Keratinocyte (primary cell): ENCODE measurements around the gene FANCC. TPM values are rescaled to one million over a fixed set of nuclear protein-coding genes. Genes with fewer than 3 reads are reported as not detected.

ENCODE experiments used
- DNase-seq: peaks from one replicate; pipeline ENCODE4 v3.0.0-alpha.2; 2011; ENCODE audit warnings: low read depth, missing footprints, low spot score
- FAIRE-seq: peaks from 2 replicates; lab custom pipeline; 2011; peaks lifted over from hg19 to GRCh38; lab: Jason Lieb, UNC
- H2AFZ ChIP-seq: 2 replicates; pipeline ENCODE4 v1.6.0; 2012; ENCODE audit warnings: low read length, control low read depth, inconsistent platforms; ENCODE audit not compliant: control insufficient read depth
- H3K27ac ChIP-seq: 2 replicates; pipeline ENCODE4 v1.5.1; 2011; ENCODE audit warnings: low read length; ENCODE audit not compliant: control insufficient read depth, insufficient read depth
- H3K27me3 ChIP-seq: 3 replicates; pipeline ENCODE4 v1.6.0; 2011; ENCODE audit warnings: low read length; ENCODE audit not compliant: control insufficient read depth, insufficient read depth; ENCODE audit errors: extremely low read depth
- H3K36me3 ChIP-seq, 2 experiments: 2 replicates in 1 of 2; 3 replicates in 1 of 2; pipeline ENCODE4 v1.5.1; 2011; ENCODE audit warnings: low read length in 2 of 2, mild to moderate bottlenecking in 1 of 2; ENCODE audit not compliant: control insufficient read depth in 2 of 2, insufficient read depth in 2 of 2; ENCODE audit errors: extremely low read depth in 1 of 2
- H3K4me1 ChIP-seq: 3 replicates; pipeline ENCODE4 v1.5.1; 2011; ENCODE audit warnings: low read length; ENCODE audit not compliant: control insufficient read depth, insufficient read depth; ENCODE audit errors: extremely low read depth
- H3K4me2 ChIP-seq: 3 replicates; pipeline ENCODE4 v1.6.0; 2011; ENCODE audit warnings: low read depth, low read length; ENCODE audit not compliant: control insufficient read depth, insufficient read depth; ENCODE audit errors: extremely low read depth
- H3K4me3 ChIP-seq, 3 experiments: fragments of 200-600 bp in 1 of 3; sonication (generic) in 1 of 3; 2 replicates in 2 of 3; 3 replicates in 1 of 3; pipeline ENCODE4 v1.5.1; 2011 to 2016; ENCODE audit warnings: low read length in 3 of 3, mild to moderate bottlenecking in 3 of 3, control low read depth in 2 of 3, inconsistent platforms in 1 of 3, low read depth in 1 of 3, mixed read lengths in 1 of 3, mixed run types in 1 of 3, moderate library complexity in 1 of 3; ENCODE audit not compliant: control insufficient read depth in 2 of 3, insufficient read depth in 2 of 3; ENCODE audit errors: extremely low read depth in 1 of 3
- H3K79me2 ChIP-seq: 2 replicates; pipeline ENCODE4 v1.6.0; 2012; ENCODE audit warnings: low read length; ENCODE audit not compliant: control insufficient read depth, insufficient read depth
- H3K9ac ChIP-seq: 3 replicates; pipeline ENCODE4 v1.6.0; 2011; ENCODE audit warnings: low read length; ENCODE audit not compliant: control insufficient read depth, insufficient read depth; ENCODE audit errors: extremely low read depth
- H3K9me1 ChIP-seq: 3 replicates; pipeline ENCODE4 v1.6.0; 2011; ENCODE audit warnings: low read length; ENCODE audit not compliant: control insufficient read depth, insufficient read depth; ENCODE audit errors: extremely low read depth
- H3K9me3 ChIP-seq: 2 replicates; pipeline ENCODE4 v1.5.1; 2012; ENCODE audit warnings: low read depth, low read length; ENCODE audit not compliant: control insufficient read depth
- H4K20me1 ChIP-seq: 3 replicates; pipeline ENCODE4 v1.6.0; 2011; ENCODE audit warnings: low read length; ENCODE audit not compliant: control insufficient read depth, insufficient read depth; ENCODE audit errors: extremely low read depth
- EZH2 ChIP-seq: IDR thresholded peaks from one replicate; pipeline ENCODE4 v1.6.1; 2012; ENCODE audit warnings: inconsistent platforms, mild to moderate bottlenecking, low read length, moderate library complexity
- dilution Hi-C: fragments of 300-500 bp; cut with MboI; formaldehyde crosslinking; loops from one replicate; pipeline ENCODE4 v1.7.0; 2020; ENCODE audit warnings: low sequenced_read_pairs; ENCODE audit not compliant: extremely low pct_ligation_motif_present
- polyA plus RNA-seq, 5 experiments: library from polyadenylated mRNA; depleted of rRNA in 3 of 5; stranded (reverse) in 3 of 5; stranded (forward) in 1 of 5; unstranded in 1 of 5; fragments of >200 nt; gene quantifications; 1 replicate in 1 of 5; 2 replicates in 3 of 5; 3 replicates in 1 of 5; pipeline versions ENCODE4 v1.2.1 to v1.2.3, GENCODE V29; 2011 to 2012; ENCODE audit warnings: missing spikeins in 2 of 5, low read depth in 1 of 5, low replicate concordance in 1 of 5
- TF ChIP-seq, protein P1 (sequence below), 3 experiments: IDR thresholded peaks in 1 of 3; conservative IDR thresholded peaks in 1 of 3; optimal IDR thresholded peaks in 1 of 3; 2 replicates in 2 of 3; 3 replicates in 1 of 3; pipeline versions ENCODE3 to v1.5.1; 2011; ENCODE audit warnings: low read length in 3 of 3, mild to moderate bottlenecking in 3 of 3, moderate library complexity in 2 of 3, control low read depth in 1 of 3, inconsistent platforms in 1 of 3; ENCODE audit not compliant: insufficient read depth in 2 of 3; ENCODE audit errors: extremely low read depth in 1 of 3

FANCC gene
- polyA plus RNA-seq, 1 donor (not counting 4 experiments of a cell fraction or from before 2014, with no cell fraction given): 8.3 TPM

DNA sequence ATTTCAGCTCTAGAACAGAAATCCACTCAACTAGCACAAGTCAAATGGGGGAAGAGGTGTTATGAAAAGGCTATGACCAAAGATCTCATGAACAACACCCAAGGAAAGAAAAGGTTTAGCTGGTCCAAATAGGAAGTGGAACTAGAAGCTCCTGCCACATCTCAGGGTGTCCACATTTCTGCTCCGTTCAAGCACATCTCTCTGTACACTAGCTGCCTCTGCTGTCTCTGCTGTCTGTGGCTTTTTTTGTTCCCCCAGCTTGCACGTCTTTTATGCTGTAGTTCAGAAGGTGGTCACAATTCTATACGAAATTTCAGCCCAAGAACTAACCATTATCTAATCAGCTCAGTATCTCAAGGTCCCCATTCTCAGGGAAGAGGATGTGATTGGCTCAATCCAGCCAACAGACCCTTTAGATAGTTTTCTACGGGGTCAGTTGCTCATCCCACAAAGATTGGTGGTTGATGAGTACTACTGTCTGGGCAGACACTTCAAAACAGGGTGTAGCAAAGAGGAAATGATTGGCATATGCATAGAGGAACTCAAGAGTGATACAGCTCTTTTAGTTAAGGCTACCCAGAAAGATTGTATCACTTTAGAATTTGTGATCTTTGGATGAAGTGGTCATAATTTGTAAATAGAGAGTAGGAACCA is 44.0 kb downstream of the FANCC start:
- no peaks in the 10 kb centered on the region for H3K4me1 ChIP-seq
- H3K4me3 ChIP-seq: no peak overlapping the region
- no peaks in the 10 kb centered on the region for H3K79me2 ChIP-seq
- no peak overlapping the region for H3K27ac ChIP-seq
- no peaks in the 10 kb centered on the region for H4K20me1 ChIP-seq
- no peaks in the 10 kb centered on the region for H3K36me3 ChIP-seq
- H3K9me3 ChIP-seq: no peaks in the 10 kb centered on the region
- no peak for TF ChIP-seq EZH2
- TF ChIP-seq, protein P1, sequence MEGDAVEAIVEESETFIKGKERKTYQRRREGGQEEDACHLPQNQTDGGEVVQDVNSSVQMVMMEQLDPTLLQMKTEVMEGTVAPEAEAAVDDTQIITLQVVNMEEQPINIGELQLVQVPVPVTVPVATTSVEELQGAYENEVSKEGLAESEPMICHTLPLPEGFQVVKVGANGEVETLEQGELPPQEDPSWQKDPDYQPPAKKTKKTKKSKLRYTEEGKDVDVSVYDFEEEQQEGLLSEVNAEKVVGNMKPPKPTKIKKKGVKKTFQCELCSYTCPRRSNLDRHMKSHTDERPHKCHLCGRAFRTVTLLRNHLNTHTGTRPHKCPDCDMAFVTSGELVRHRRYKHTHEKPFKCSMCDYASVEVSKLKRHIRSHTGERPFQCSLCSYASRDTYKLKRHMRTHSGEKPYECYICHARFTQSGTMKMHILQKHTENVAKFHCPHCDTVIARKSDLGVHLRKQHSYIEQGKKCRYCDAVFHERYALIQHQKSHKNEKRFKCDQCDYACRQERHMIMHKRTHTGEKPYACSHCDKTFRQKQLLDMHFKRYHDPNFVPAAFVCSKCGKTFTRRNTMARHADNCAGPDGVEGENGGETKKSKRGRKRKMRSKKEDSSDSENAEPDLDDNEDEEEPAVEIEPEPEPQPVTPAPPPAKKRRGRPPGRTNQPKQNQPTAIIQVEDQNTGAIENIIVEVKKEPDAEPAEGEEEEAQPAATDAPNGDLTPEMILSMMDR (optimal IDR thresholded peaks at IDR 0.05 in 1 of 3, IDR thresholded peaks at IDR 0.05 in 1 of 3, conservative IDR thresholded peaks at IDR 0.05 in 1 of 3; ENCODE audit: extremely low read depth in 1 of 3, insufficient read depth in 2 of 3, low read length in 3 of 3): no peak
- no peak overlapping the region for H3K4me2 ChIP-seq
- no peaks in the 10 kb centered on the region for H3K27me3 ChIP-seq
- dilution Hi-C loops: no loop called here
- FAIRE-seq (no peak), DNase-seq (no peak)
- no peak overlapping the region for H2AFZ ChIP-seq
- no peaks in the 10 kb centered on the region for H3K9me1 ChIP-seq
- no peak overlapping the region for H3K9ac ChIP-seq

- H3K4me2 ChIP-seq: no peak overlapping the region
- no peak overlapping the region for H3K9ac ChIP-seq
- no peaks in the 10 kb centered on the region for H3K9me3 ChIP-seq
- dilution Hi-C loops: no loop called here
- H2AFZ ChIP-seq: no peak overlapping the region
- no peaks in the 10 kb centered on the region for H3K27me3 ChIP-seq
- FAIRE-seq: no peak
- no peaks in the 10 kb centered on the region for H3K4me1 ChIP-seq
- DNase-seq: no peak
- no peaks in the 10 kb centered on the region for H3K36me3 ChIP-seq
- no peak overlapping the region for H3K27ac ChIP-seq
- H3K9me1 ChIP-seq: no peaks in the 10 kb centered on the region
- H3K79me2 ChIP-seq: no peaks in the 10 kb centered on the region
- H4K20me1 ChIP-seq: no peaks in the 10 kb centered on the region
- no peak for TF ChIP-seq EZH2
- TF ChIP-seq, protein P1 (optimal IDR thresholded peaks at IDR 0.05 in 1 of 3, IDR thresholded peaks at IDR 0.05 in 1 of 3, conservative IDR thresholded peaks at IDR 0.05 in 1 of 3; ENCODE audit: extremely low read depth in 1 of 3, insufficient read depth in 2 of 3, low read length in 3 of 3): no peak
- no peak overlapping the region for H3K4me3 ChIP-seq
Measured at GRCh38 chr9:95272830-95273229, 44.7 kb downstream of the FANCC start.
